ENCODE results near the gene SMR3A. TPM values are rescaled to one million over a fixed set of nuclear protein-coding genes. Genes with fewer than 3 reads are reported as not detected.

SMR3A gene
- not detected in 5 replicates for total RNA-seq (2022; extraction: Qiagen RNA extraction; ENCODE audit: low read depth)

DNA sequence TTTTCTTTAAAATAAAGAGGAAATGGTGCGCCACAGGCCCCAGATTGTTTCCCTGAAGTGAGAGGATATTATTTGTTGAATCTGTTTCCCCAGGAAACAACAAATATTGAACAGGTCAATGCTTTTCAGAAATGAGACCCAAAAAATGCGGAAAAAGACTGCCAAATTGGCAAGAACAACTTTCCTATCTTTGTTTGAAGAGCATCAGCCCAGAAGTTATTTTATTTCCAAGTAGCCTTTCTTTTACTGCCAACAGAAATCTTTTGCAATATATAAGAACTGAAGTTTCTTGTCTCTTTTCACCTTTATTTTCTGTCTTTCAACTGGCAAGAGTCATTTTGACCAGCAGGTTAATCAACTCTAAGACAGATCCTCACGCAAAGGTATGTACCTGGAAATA lies at the start of gene SMR3A:
Gene SMR3A, plus strand, starts transcription at position 301 of the 400 bp plus-strand sequence. CDS start 1,356 bp downstream, outside the sequence.

GRCh38 chr4:70334681-70335080 lies 25.9 kb upstream of the SMR3A start, which contains the start of gene CABS1:
CABS1 (plus strand) TSS chr4:70334981; CDS start chr4:70335040, 59 bp downstream.

DNA sequence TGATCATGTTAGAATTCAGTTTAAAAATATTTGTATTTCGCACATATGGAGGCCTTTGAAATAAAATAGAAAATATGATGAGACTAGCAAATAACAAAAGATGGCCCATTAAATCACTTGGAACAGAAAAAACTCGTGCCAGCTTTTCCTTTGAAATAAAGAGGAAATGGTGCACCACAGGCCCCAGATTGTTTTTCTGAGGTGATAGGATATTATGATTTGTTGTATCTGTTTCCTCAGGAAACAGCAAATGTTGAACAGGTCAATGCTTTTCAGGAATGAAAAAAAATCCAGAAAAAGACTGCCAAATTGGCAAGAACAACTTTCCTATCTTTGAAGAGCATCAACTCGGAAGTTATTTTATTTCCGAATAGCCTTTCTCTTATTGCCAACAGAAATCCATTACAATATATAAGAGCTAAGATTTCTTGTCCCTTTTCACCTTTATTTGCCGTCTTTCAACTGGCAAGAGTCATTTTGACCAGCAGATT lies 22.2 kb downstream of the SMR3A start, which contains the start of gene SMR3B:
Gene SMR3B, plus strand, starts transcription at position 441 of the 491 bp plus-strand sequence. CDS start 1,380 bp downstream, outside the sequence.

GRCh38 chr4:70397580-70397979 lies 37.0 kb downstream of the SMR3A start, which contains the start of gene OPRPN:
OPRPN (plus strand) TSS chr4:70397940; CDS start chr4:70399286, 1,346 bp downstream.

Other genes starting within 250 kb of the SMR3A start
- not detected in 5 replicates for gene PRR27, start 206.5 kb upstream of the SMR3A start, total RNA-seq (2022; extraction: Qiagen RNA extraction; ENCODE audit: low read depth)
- not detected in 5 replicates for gene ODAM, start 165.0 kb upstream of the SMR3A start, total RNA-seq (2022; extraction: Qiagen RNA extraction; ENCODE audit: low read depth)
- not detected in 5 replicates for gene FDCSP, start 134.6 kb upstream of the SMR3A start, total RNA-seq (2022; extraction: Qiagen RNA extraction; ENCODE audit: low read depth)
- not detected in 5 replicates for gene CSN3, start 118.2 kb upstream of the SMR3A start, total RNA-seq (2022; extraction: Qiagen RNA extraction; ENCODE audit: low read depth)
- not detected in 5 replicates for gene CABS1, start 25.8 kb upstream of the SMR3A start, total RNA-seq (2022; extraction: Qiagen RNA extraction; ENCODE audit: low read depth)
- gene SMR3B, start 22.4 kb downstream of the SMR3A start, total RNA-seq (2022; extraction: Qiagen RNA extraction; ENCODE audit: low read depth), result not detected in 5 replicates
- gene OPRPN, start 37.2 kb downstream of the SMR3A start, total RNA-seq (2022; extraction: Qiagen RNA extraction; ENCODE audit: low read depth), result not detected in 5 replicates
- not detected in 5 replicates for gene MUC7, start 111.4 kb downstream of the SMR3A start, total RNA-seq (2022; extraction: Qiagen RNA extraction; ENCODE audit: low read depth)
- gene AMTN, start 157.8 kb downstream of the SMR3A start, total RNA-seq (2022; extraction: Qiagen RNA extraction; ENCODE audit: low read depth), result not detected in 5 replicates
- gene AMBN, start 231.5 kb downstream of the SMR3A start, total RNA-seq (2022; extraction: Qiagen RNA extraction; ENCODE audit: low read depth), result not detected in 5 replicates